HEK293 (cell line): ENCODE data around the gene CROT.
A peak's percentile ranks its signal among the peaks of the same experiment; 100 is the strongest.

Source experiments
- GFI1B ChIP-seq: fragments of 450-650 bp; formaldehyde crosslinking; IDR thresholded peaks from 2 replicates; pipeline ENCODE4 v1.5.1; 2016; ENCODE audit warnings: missing biosample characterization, missing genetic modification characterization
- KLF1 ChIP-seq: fragments of 450-650 bp; formaldehyde crosslinking; IDR thresholded peaks from 2 replicates; pipeline ENCODE4 v1.5.1; 2016; ENCODE audit warnings: missing biosample characterization, missing genetic modification characterization
- MEIS1 ChIP-seq: sonication (generic); formaldehyde crosslinking; IDR thresholded peaks from 2 replicates; pipeline ENCODE4 v1.8.1; 2022; ENCODE audit warnings: missing genetic modification reagents, mild to moderate bottlenecking, borderline replicate concordance
- MZF1 ChIP-seq: fragments of 450-650 bp; formaldehyde crosslinking; IDR thresholded peaks from 2 replicates; pipeline ENCODE4 v1.5.1; 2017; ENCODE audit warnings: missing biosample characterization, missing genetic modification characterization, borderline replicate concordance
- PATZ1 ChIP-seq: fragments of 450-650 bp; formaldehyde crosslinking; IDR thresholded peaks from 2 replicates; pipeline ENCODE4 v1.5.1; 2016; ENCODE audit warnings: missing biosample characterization, missing genetic modification characterization
- PRDM10 ChIP-seq: fragments of 450-650 bp; formaldehyde crosslinking; IDR thresholded peaks from 2 replicates; pipeline ENCODE4 v1.5.1; 2016; ENCODE audit warnings: missing biosample characterization, missing genetic modification characterization
- PRDM4 ChIP-seq: fragments of 450-650 bp; formaldehyde crosslinking; IDR thresholded peaks from 2 replicates; pipeline ENCODE4 v1.5.1; 2017; ENCODE audit warnings: missing biosample characterization, missing genetic modification characterization
- RBAK ChIP-seq: fragments of 450-650 bp; formaldehyde crosslinking; IDR thresholded peaks from 2 replicates; pipeline ENCODE4 v1.5.1; 2016; ENCODE audit warnings: missing biosample characterization, missing genetic modification characterization
- ZBTB21 ChIP-seq: fragments of 450-650 bp; formaldehyde crosslinking; IDR thresholded peaks from 2 replicates; pipeline ENCODE4 v1.5.1; 2017; ENCODE audit warnings: missing biosample characterization, missing genetic modification characterization
- ZBTB8A ChIP-seq: fragments of 450-650 bp; formaldehyde crosslinking; IDR thresholded peaks from 2 replicates; pipeline ENCODE4 v1.5.1; 2016; ENCODE audit warnings: missing biosample characterization, missing genetic modification characterization
- ZFP41 ChIP-seq: fragments of 450-650 bp; formaldehyde crosslinking; IDR thresholded peaks from 2 replicates; pipeline ENCODE4 v1.5.1; 2016; ENCODE audit warnings: missing biosample characterization, missing genetic modification characterization, borderline replicate concordance
- ZNF10 ChIP-seq: fragments of 450-650 bp; formaldehyde crosslinking; IDR thresholded peaks from 2 replicates; pipeline ENCODE4 v1.5.1; 2017; ENCODE audit warnings: missing biosample characterization, missing genetic modification characterization
- ZNF112 ChIP-seq: fragments of 450-650 bp; formaldehyde crosslinking; IDR thresholded peaks from 2 replicates; pipeline ENCODE4 v1.5.0; 2017; ENCODE audit warnings: missing biosample characterization, missing genetic modification characterization
- ZNF146 ChIP-seq: fragments of 450-650 bp; formaldehyde crosslinking; IDR thresholded peaks from 2 replicates; pipeline ENCODE4 v1.5.1; 2016; ENCODE audit warnings: missing biosample characterization, missing genetic modification characterization
- ZNF174 ChIP-seq: fragments of 450-650 bp; formaldehyde crosslinking; IDR thresholded peaks from 2 replicates; pipeline ENCODE4 v1.5.0; 2017; ENCODE audit warnings: missing biosample characterization, mild to moderate bottlenecking, missing genetic modification characterization
- ZNF19 ChIP-seq: fragments of 450-650 bp; formaldehyde crosslinking; IDR thresholded peaks from 2 replicates; pipeline ENCODE4; 2016; ENCODE audit warnings: missing biosample characterization, missing genetic modification characterization, low read depth
- ZNF274 ChIP-seq, 2 experiments: fragments of 200-500 bp in 1 of 2; fragments of 450-650 bp in 1 of 2; sonication (Bioruptor generic) in 1 of 2; formaldehyde crosslinking in 1 of 2; IDR thresholded peaks; 2 replicates each; pipeline versions ENCODE4 v1.5.1 to v1.6.1; 2014 to 2016; ENCODE audit warnings: borderline replicate concordance in 1 of 2, inconsistent platforms in 1 of 2, low read length in 1 of 2, missing biosample characterization in 1 of 2, missing genetic modification characterization in 1 of 2
- ZNF366 ChIP-seq: fragments of 450-650 bp; formaldehyde crosslinking; conservative IDR thresholded peaks from 2 replicates; pipeline ENCODE4 v1.5.1; 2016; ENCODE audit warnings: missing biosample characterization, missing genetic modification characterization
- ZNF433 ChIP-seq: fragments of 450-650 bp; formaldehyde crosslinking; IDR thresholded peaks from 2 replicates; pipeline ENCODE4 v1.5.1; 2016; ENCODE audit warnings: missing biosample characterization, missing genetic modification characterization, low read depth
- ZNF473 ChIP-seq: fragments of 450-650 bp; formaldehyde crosslinking; IDR thresholded peaks from 2 replicates; pipeline ENCODE4 v1.5.1; 2017; ENCODE audit warnings: missing biosample characterization, missing genetic modification characterization
- ZNF488 ChIP-seq: fragments of 450-650 bp; formaldehyde crosslinking; IDR thresholded peaks from 2 replicates; pipeline ENCODE4 v1.5.1; 2016; ENCODE audit warnings: missing biosample characterization, missing genetic modification characterization
- ZNF501 ChIP-seq: fragments of 450-650 bp; formaldehyde crosslinking; IDR thresholded peaks from 2 replicates; pipeline ENCODE4 v1.5.1; 2016; ENCODE audit warnings: missing biosample characterization, missing genetic modification characterization
- ZNF510 ChIP-seq: fragments of 450-650 bp; formaldehyde crosslinking; IDR thresholded peaks from 2 replicates; pipeline ENCODE4 v1.5.1; 2018; ENCODE audit warnings: mild to moderate bottlenecking, missing genetic modification characterization, missing biosample characterization; ENCODE audit not compliant: insufficient replicate concordance
- ZNF529 ChIP-seq: fragments of 450-650 bp; formaldehyde crosslinking; IDR thresholded peaks from 2 replicates; pipeline ENCODE4 v1.5.1; 2017; ENCODE audit warnings: missing genetic modification characterization, missing biosample characterization; ENCODE audit not compliant: insufficient replicate concordance
- ZNF585B ChIP-seq: fragments of 450-650 bp; formaldehyde crosslinking; IDR thresholded peaks from 2 replicates; pipeline ENCODE4 v1.5.1; 2016; ENCODE audit warnings: missing biosample characterization, missing genetic modification characterization
- ZNF623 ChIP-seq: fragments of 450-650 bp; formaldehyde crosslinking; IDR thresholded peaks from 2 replicates; pipeline ENCODE4 v1.5.1; 2016; ENCODE audit warnings: missing biosample characterization, missing genetic modification characterization
- ZNF707 ChIP-seq: fragments of 450-650 bp; formaldehyde crosslinking; IDR thresholded peaks from 2 replicates; pipeline ENCODE4 v1.5.1; 2016; ENCODE audit warnings: missing biosample characterization, missing genetic modification characterization
- ZNF777 ChIP-seq: fragments of 450-650 bp; formaldehyde crosslinking; IDR thresholded peaks from 2 replicates; pipeline ENCODE4 v1.5.1; 2017; ENCODE audit warnings: missing biosample characterization, missing genetic modification characterization, borderline replicate concordance
- ZSCAN30 ChIP-seq: fragments of 450-650 bp; IDR thresholded peaks from 2 replicates; pipeline ENCODE4 v1.5.1; 2018; ENCODE audit warnings: missing biosample characterization, mild to moderate bottlenecking, missing genetic modification characterization, moderate library complexity
- ZSCAN4 ChIP-seq: fragments of 450-650 bp; formaldehyde crosslinking; IDR thresholded peaks from 2 replicates; pipeline ENCODE4 v1.5.1; 2017; ENCODE audit warnings: missing biosample characterization, missing genetic modification characterization

CROT gene

GRCh38 chr7:87345166-87345927 lies at the start of gene CROT (continued):
- TF ChIP-seq PRDM4 (tag by site-specific recombination) (no peak; the same call in 1 of the 2 replicates), ZNF366 (tag by site-specific recombination) (no peak), ZNF585B (no peak), ZNF623 (tag by site-specific recombination) (no peak), ZNF707 (no peak), ZBTB21 (tag by site-specific recombination) (no peak), ZNF433 (tag by site-specific recombination) (no peak), ZNF473 (tag by site-specific recombination) (no peak), PRDM10 (tag by site-specific recombination) (peak; percentile 77), ZBTB8A (tag by site-specific recombination) (peak; percentile 98), ZNF146 (tag by site-specific recombination) (no peak), ZNF174 (tag by site-specific recombination) (no peak), MEIS1 (no peak), ZNF274 (IDR thresholded peaks at IDR 0.05; ENCODE audit: low read length) (no peak), ZNF274 (tag by site-specific recombination; IDR thresholded peaks at IDR 0.05; ENCODE audit: borderline replicate concordance) (no peak), PATZ1 (tag by site-specific recombination) (peak; percentile 72), ZNF529 (no peak), ZNF10 (no peak; the same call in 1 of the 2 replicates), KLF1 (tag by site-specific recombination) (0 out of 2 replicates have a peak, but pooled peaks have one; percentile 14), ZSCAN4 (tag by site-specific recombination) (no peak), ZNF488 (tag by site-specific recombination) (no peak), ZNF112 (tag by site-specific recombination) (no peak), GFI1B (tag by site-specific recombination) (no peak), ZSCAN30 (tag by site-specific recombination) (peak; percentile 45), ZNF510 (no peak), RBAK (no peak), ZNF501 (tag by site-specific recombination) (peak; percentile 49; the same call in 1 of the 2 replicates), ZFP41 (no peak), ZNF19 (tag by site-specific recombination) (no peak), ZNF777 (tag by site-specific recombination) (peak; percentile 23; the same call in 1 of the 2 replicates), MZF1 (0 out of 2 replicates have a peak, but pooled peaks have one; percentile 15)
